Measurements from ENCODE around the gene KRTAP10-2. TPM values are rescaled to one million over a fixed set of nuclear protein-coding genes. Genes with fewer than 3 reads are reported as not detected.

KRTAP10-2 gene
- total RNA-seq, 2 experiments from 2014 or later, result not detected

DNA sequence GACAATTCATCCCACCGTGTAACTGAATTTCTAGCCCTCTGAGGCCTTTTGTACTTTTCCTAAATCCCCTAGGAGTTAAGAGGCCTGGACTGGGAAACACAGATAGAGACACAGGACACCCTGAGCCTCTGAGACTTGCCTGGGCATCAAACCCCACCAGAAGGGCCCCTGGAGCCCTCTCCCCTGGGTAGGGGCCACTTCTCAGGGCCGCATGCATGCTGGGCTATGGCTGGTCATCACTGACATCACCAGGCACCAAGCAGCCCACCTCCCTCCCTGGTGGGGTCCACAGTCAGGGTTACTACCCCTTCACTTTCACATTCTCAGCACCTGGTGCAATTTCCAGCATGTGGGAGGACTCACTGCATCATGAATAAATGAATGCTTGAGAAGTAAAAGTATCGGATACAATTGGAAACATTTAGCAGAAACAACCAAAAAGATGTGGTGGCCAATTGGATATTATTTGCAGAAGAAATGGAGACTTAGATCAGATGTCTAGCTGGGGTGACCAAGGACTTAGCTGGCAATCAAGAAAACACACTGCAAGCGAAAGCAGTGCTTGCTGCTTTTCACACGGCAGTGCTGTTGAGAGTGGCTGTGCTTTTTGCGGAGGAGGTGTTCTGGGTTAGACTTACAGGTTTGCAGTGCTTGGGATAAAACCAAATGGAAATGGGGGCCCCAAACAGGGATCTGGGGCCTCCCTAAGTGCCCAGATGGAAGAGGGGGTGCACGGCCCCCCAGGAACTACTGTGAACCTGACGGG, 48.1 kb upstream of the KRTAP10-2 start:
- no peaks in the 10 kb centered on the region for H3K4me1 ChIP-seq (ENCODE audit: insufficient read depth, low read length, poor library complexity, severe bottlenecking)
- no peaks in the 10 kb centered on the region for H3K9me3 ChIP-seq (ENCODE audit: low read length)
- no peaks in the 10 kb centered on the region for H3K79me2 ChIP-seq (ENCODE audit: insufficient read depth, low read depth, low read length)
- no peaks in the 10 kb centered on the region for H3K36me3 ChIP-seq (ENCODE audit: insufficient read depth, low read length)
- H3K4me2 ChIP-seq (ENCODE audit: low read length), result no peak overlapping the region
- H2AFZ ChIP-seq (ENCODE audit: low read length), result no peak overlapping the region
- CTCF ChIA-PET (ENCODE audit: unreplicated experiment), result no interaction called here
- no peak for DNase-seq (ENCODE audit: low spot score)
- TF ChIP-seq EZH2phosphoT487 (IDR thresholded peaks at IDR 0.05; ENCODE audit: borderline replicate concordance, low read depth, low read length), result no peak
- TF ChIP-seq, protein P1, sequence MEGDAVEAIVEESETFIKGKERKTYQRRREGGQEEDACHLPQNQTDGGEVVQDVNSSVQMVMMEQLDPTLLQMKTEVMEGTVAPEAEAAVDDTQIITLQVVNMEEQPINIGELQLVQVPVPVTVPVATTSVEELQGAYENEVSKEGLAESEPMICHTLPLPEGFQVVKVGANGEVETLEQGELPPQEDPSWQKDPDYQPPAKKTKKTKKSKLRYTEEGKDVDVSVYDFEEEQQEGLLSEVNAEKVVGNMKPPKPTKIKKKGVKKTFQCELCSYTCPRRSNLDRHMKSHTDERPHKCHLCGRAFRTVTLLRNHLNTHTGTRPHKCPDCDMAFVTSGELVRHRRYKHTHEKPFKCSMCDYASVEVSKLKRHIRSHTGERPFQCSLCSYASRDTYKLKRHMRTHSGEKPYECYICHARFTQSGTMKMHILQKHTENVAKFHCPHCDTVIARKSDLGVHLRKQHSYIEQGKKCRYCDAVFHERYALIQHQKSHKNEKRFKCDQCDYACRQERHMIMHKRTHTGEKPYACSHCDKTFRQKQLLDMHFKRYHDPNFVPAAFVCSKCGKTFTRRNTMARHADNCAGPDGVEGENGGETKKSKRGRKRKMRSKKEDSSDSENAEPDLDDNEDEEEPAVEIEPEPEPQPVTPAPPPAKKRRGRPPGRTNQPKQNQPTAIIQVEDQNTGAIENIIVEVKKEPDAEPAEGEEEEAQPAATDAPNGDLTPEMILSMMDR (conservative IDR thresholded peaks at IDR 0.05; ENCODE audit: low read length), result no peak
- no peak overlapping the region for H3K27ac ChIP-seq (ENCODE audit: low read depth, low read length, poor library complexity, severe bottlenecking)
- H3K9me2 ChIP-seq (ENCODE audit: insufficient read depth, low read length), result no peaks in the 10 kb centered on the region
- no peaks in the 10 kb centered on the region for H4K20me1 ChIP-seq (ENCODE audit: insufficient read depth, low read length)
- no peak overlapping the region for H3K4me3 ChIP-seq (ENCODE audit: low read depth, low read length, poor library complexity, severe bottlenecking)
- intact Hi-C loops (cut with micrococcal nuclease; ENCODE audit: unreplicated experiment), result no loop called here
- POLR2A ChIA-PET, result no interaction called here
- no TSS peak for BruUV-seq (replicated peaks)

- H3K4me3 ChIP-seq (ENCODE audit: low read depth, low read length, poor library complexity, severe bottlenecking), result no peak overlapping the region
- H3K4me2 ChIP-seq (ENCODE audit: low read length), result no peak overlapping the region
- no peaks in the 10 kb centered on the region for H3K9me3 ChIP-seq (ENCODE audit: low read length)
- TF ChIP-seq EZH2phosphoT487 (IDR thresholded peaks at IDR 0.05; ENCODE audit: borderline replicate concordance, low read depth, low read length), result no peak
- TF ChIP-seq, protein P1 (conservative IDR thresholded peaks at IDR 0.05; ENCODE audit: low read length), result no peak
- CTCF ChIA-PET (ENCODE audit: unreplicated experiment), result no interaction called here
- no peaks in the 10 kb centered on the region for H3K79me2 ChIP-seq (ENCODE audit: insufficient read depth, low read depth, low read length)
- H4K20me1 ChIP-seq (ENCODE audit: insufficient read depth, low read length), result no peaks in the 10 kb centered on the region
- no peaks in the 10 kb centered on the region for H3K9me2 ChIP-seq (ENCODE audit: insufficient read depth, low read length)
- no peak for DNase-seq (ENCODE audit: low spot score)
- no peak overlapping the region for H2AFZ ChIP-seq (ENCODE audit: low read length)
- H3K4me1 ChIP-seq (ENCODE audit: insufficient read depth, low read length, poor library complexity, severe bottlenecking), result no peaks in the 10 kb centered on the region
- POLR2A ChIA-PET, result no interaction called here
- H3K27ac ChIP-seq (ENCODE audit: low read depth, low read length, poor library complexity, severe bottlenecking), result no peak overlapping the region
- intact Hi-C loops (cut with micrococcal nuclease; ENCODE audit: unreplicated experiment), result no loop called here
- H3K36me3 ChIP-seq (ENCODE audit: insufficient read depth, low read length), result no peaks in the 10 kb centered on the region
- BruUV-seq (replicated peaks), result no TSS peak
These were observed 46.8 kb upstream of the KRTAP10-2 start for GRCh38 chr21:44598061-44598460.

- no peak overlapping the region for H3K4me2 ChIP-seq (ENCODE audit: low read length)
- no peaks in the 10 kb centered on the region for H3K9me3 ChIP-seq (ENCODE audit: low read length)
- ChIA-PET POLR2A (no interaction called here), CTCF (ENCODE audit: unreplicated experiment) (no interaction called here)
- no peak for TF ChIP-seq EZH2phosphoT487 (IDR thresholded peaks at IDR 0.05; ENCODE audit: borderline replicate concordance, low read depth, low read length)
- TF ChIP-seq, protein P1 (conservative IDR thresholded peaks at IDR 0.05; ENCODE audit: low read length), result no peak
- BruUV-seq (replicated peaks), result no TSS peak
- H3K27ac ChIP-seq (ENCODE audit: low read depth, low read length, poor library complexity, severe bottlenecking), result no peak overlapping the region
- no peaks in the 10 kb centered on the region for H4K20me1 ChIP-seq (ENCODE audit: insufficient read depth, low read length)
- no peaks in the 10 kb centered on the region for H3K79me2 ChIP-seq (ENCODE audit: insufficient read depth, low read depth, low read length)
- no peak overlapping the region for H2AFZ ChIP-seq (ENCODE audit: low read length)
- H3K4me1 ChIP-seq (ENCODE audit: insufficient read depth, low read length, poor library complexity, severe bottlenecking), result no peaks in the 10 kb centered on the region
- H3K9me2 ChIP-seq (ENCODE audit: insufficient read depth, low read length), result no peaks in the 10 kb centered on the region
- H3K36me3 ChIP-seq (ENCODE audit: insufficient read depth, low read length), result no peaks in the 10 kb centered on the region
- no peak for DNase-seq (ENCODE audit: low spot score)
- no peak overlapping the region for H3K4me3 ChIP-seq (ENCODE audit: low read depth, low read length, poor library complexity, severe bottlenecking)
- intact Hi-C loops (cut with micrococcal nuclease; ENCODE audit: unreplicated experiment), result no loop called here
These were observed 44.9 kb upstream of the KRTAP10-2 start for GRCh38 chr21:44596068-44596725.
